HepG2 (cell line): Measurements from ENCODE around the gene YIPF4. TPM values are rescaled to one million over a fixed set of nuclear protein-coding genes. Genes with fewer than 3 reads are reported as not detected.

Experiments used
- ATF7 ChIP-seq, 2 experiments: fragments of 450-650 bp in 1 of 2; sonication (generic) in 1 of 2; formaldehyde crosslinking in 1 of 2; IDR thresholded peaks; 2 replicates each; pipeline versions ENCODE4 v1.4.0 to v1.6.1; 2016 to 2020; ENCODE audit warnings: antibody characterized with exemption in 1 of 2, mild to moderate bottlenecking in 1 of 2, missing genetic modification reagents in 1 of 2
- BCL6 ChIP-seq: IDR thresholded peaks from 2 replicates; pipeline ENCODE4 v1.6.1; 2016; ENCODE audit warnings: missing genetic modification reagents, missing compliant biosample characterization
- CAMTA2 ChIP-seq: sonication (generic); formaldehyde crosslinking; IDR thresholded peaks from 2 replicates; pipeline ENCODE4 v1.4.0; 2020; ENCODE audit warnings: mild to moderate bottlenecking, missing genetic modification reagents, borderline replicate concordance
- FLYWCH1 ChIP-seq: sonication (generic); formaldehyde crosslinking; IDR thresholded peaks from 2 replicates; pipeline ENCODE4 v1.8.1; 2023; ENCODE audit warnings: mild to moderate bottlenecking, missing genetic modification reagents
- FOXK1 ChIP-seq: sonication (generic); formaldehyde crosslinking; IDR thresholded peaks from 2 replicates; pipeline ENCODE4 v1.4.0; 2020; ENCODE audit warnings: low read depth, missing genetic modification reagents, borderline replicate concordance
- HOXD1 ChIP-seq: sonication (generic); formaldehyde crosslinking; IDR thresholded peaks from 2 replicates; pipeline ENCODE4 v1.5.0; 2020; ENCODE audit warnings: missing genetic modification reagents
- JUN ChIP-seq: sonication (generic); formaldehyde crosslinking; IDR thresholded peaks from 2 replicates; pipeline ENCODE4 v1.4.0; 2020; ENCODE audit warnings: mild to moderate bottlenecking, missing genetic modification reagents
- KDM3A ChIP-seq: IDR thresholded peaks from 2 replicates; pipeline ENCODE4 v1.6.1; 2018; ENCODE audit warnings: low read depth, missing compliant biosample characterization
- KLF12 ChIP-seq: sonication (generic); formaldehyde crosslinking; IDR thresholded peaks from 2 replicates; pipeline ENCODE4 v1.4.0; 2020; ENCODE audit warnings: missing genetic modification reagents, borderline replicate concordance
- MBNL3 ChIP-seq: fragments of 250-450 bp; sonication (Bioruptor Pico); conservative IDR thresholded peaks from 2 replicates; pipeline ENCODE4 v1.8.0; 2022; ENCODE audit warnings: mild to moderate bottlenecking, inconsistent platforms
- SP140L ChIP-seq: sonication (generic); formaldehyde crosslinking; IDR thresholded peaks from 2 replicates; pipeline ENCODE4 v1.4.0; 2020; ENCODE audit warnings: missing genetic modification reagents, borderline replicate concordance
- SP2 ChIP-seq: sonication (generic); formaldehyde crosslinking; IDR thresholded peaks from 2 replicates; pipeline ENCODE4 v1.5.1; 2020; ENCODE audit warnings: mild to moderate bottlenecking, missing genetic modification reagents
- TBX2 ChIP-seq: sonication (generic); formaldehyde crosslinking; IDR thresholded peaks from 2 replicates; pipeline ENCODE4 v1.5.0; 2020; ENCODE audit warnings: missing genetic modification reagents, mild to moderate bottlenecking, borderline replicate concordance
- TBX3 ChIP-seq: fragments of 450-650 bp; IDR thresholded peaks from 2 replicates; pipeline ENCODE4 v1.6.1; 2017; ENCODE audit warnings: antibody characterized with exemption, mild to moderate bottlenecking, inconsistent platforms, borderline replicate concordance
- XBP1 ChIP-seq: sonication (generic); formaldehyde crosslinking; IDR thresholded peaks from 2 replicates; pipeline ENCODE4 v1.5.0; 2020; ENCODE audit warnings: missing genetic modification reagents
- ZFP41 ChIP-seq: sonication (generic); formaldehyde crosslinking; IDR thresholded peaks from 2 replicates; pipeline ENCODE4 v1.4.0; 2020; ENCODE audit warnings: mild to moderate bottlenecking, missing genetic modification reagents, borderline replicate concordance
- ZKSCAN1 ChIP-seq: fragments of 150-350 bp; IDR thresholded peaks from 2 replicates; pipeline ENCODE4 v1.6.1; 2014; ENCODE audit warnings: low read length
- ZNF230 ChIP-seq: sonication (generic); formaldehyde crosslinking; IDR thresholded peaks from 2 replicates; pipeline ENCODE4 v1.4.0; 2020; ENCODE audit warnings: mild to moderate bottlenecking, missing genetic modification reagents
- ZNF317 ChIP-seq: sonication (generic); formaldehyde crosslinking; IDR thresholded peaks from 2 replicates; pipeline ENCODE4 v1.5.0; 2020; ENCODE audit warnings: mild to moderate bottlenecking, missing genetic modification reagents
- ZNF337 ChIP-seq: sonication (generic); formaldehyde crosslinking; IDR thresholded peaks from 2 replicates; pipeline ENCODE4 v1.5.1; 2020; ENCODE audit warnings: missing genetic modification reagents, low read depth, mild to moderate bottlenecking, borderline replicate concordance
- ZNF34 ChIP-seq: sonication (generic); formaldehyde crosslinking; IDR thresholded peaks from 2 replicates; pipeline ENCODE4 v1.4.0; 2020; ENCODE audit warnings: mild to moderate bottlenecking, missing genetic modification reagents, borderline replicate concordance
- ZNF768 ChIP-seq: sonication (generic); formaldehyde crosslinking; IDR thresholded peaks from 2 replicates; pipeline ENCODE4 v1.4.0; 2020; ENCODE audit warnings: missing genetic modification reagents
- polyA plus RNA-seq, 8 experiments: library from polyadenylated mRNA; depleted of rRNA in 3 of 8; stranded (reverse) in 7 of 8; unstranded in 1 of 8; fragments of >200 nt; fragmentation: Illumina TruSeq in 4 of 8; extraction: Trizol in 4 of 8; gene quantifications; 2 replicates each; pipeline versions ENCODE4 v1.2.1 to v1.2.3, GENCODE V29; 2011 to 2016; ENCODE audit warnings: low read depth in 4 of 8, missing spikeins in 1 of 8, mixed read lengths in 1 of 8; ENCODE audit not compliant: insufficient read depth in 1 of 8
- total RNA-seq, 5 experiments: library from RNA; depleted of rRNA; stranded (reverse); fragments of >200 nt; fragmentation: Illumina TruSeq; extraction: Trizol; gene quantifications; 2 replicates each; pipeline ENCODE4 v1.2.3, GENCODE V29; 2016; ENCODE audit warnings: low read depth in 1 of 5
- TF ChIP-seq, protein P1 (sequence below): sonication (generic); formaldehyde crosslinking; IDR thresholded peaks from 2 replicates; pipeline ENCODE4 v1.5.0; 2020; ENCODE audit warnings: missing genetic modification reagents, mild to moderate bottlenecking, borderline replicate concordance
- TF ChIP-seq, protein P2 (sequence below): IDR thresholded peaks from 2 replicates; pipeline ENCODE4 v1.6.1; 2016; ENCODE audit warnings: low read depth, missing genetic modification reagents, missing compliant biosample characterization

YIPF4 gene
- total and polyA plus RNA-seq, 2 of the 13 experiments (the other 11 are each of a cell fraction or from before 2014, with no cell fraction given): 19.0 to 43.9 TPM

DNA sequence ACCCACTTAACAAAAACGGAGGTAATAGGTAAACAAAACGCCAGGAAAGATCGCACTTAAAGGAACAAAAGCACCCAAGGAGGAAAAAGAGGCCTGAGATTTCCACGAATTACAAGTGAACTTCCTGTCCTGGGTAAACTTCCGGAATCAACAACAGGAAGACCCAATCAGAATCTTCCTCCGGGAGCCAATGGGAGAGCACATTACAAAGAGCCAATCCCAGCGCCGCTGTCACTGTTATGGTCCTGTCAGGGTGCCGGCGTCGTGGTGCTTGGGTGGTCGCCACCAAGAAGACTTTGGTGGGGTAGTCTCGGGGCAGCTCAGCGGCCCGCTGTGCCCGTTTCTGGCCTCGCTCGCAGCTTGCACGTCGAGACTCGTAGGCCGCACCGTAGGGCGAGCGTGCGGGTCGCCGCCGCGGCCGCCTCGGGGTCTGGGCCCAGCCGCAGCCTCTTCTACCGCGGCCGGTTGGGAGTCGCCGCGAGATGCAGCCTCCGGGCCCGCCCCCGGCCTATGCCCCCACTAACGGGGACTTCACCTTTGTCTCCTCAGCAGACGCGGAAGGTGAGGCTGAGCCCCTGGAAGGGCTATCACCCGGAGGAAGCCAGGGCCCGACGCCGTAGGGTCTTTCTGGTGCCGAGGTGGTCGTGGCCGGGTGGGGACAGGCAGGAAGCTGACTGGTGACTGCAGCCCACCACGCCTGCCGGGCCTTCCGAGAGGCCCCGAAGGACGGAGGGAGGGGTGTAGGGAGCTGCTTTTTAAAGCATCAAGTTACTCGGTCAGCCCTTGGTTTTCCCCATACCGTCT lies at the start of gene YIPF4 (continued):
- TF ChIP-seq MBNL3 (CRISPR knock-in tag) (no peak), CAMTA2 (CRISPR knock-in tag) (no peak), ZNF337 (CRISPR knock-in tag) (no peak), ZNF230 (CRISPR knock-in tag) (0 out of 2 replicates have a peak, but pooled peaks have one; percentile 27), KDM3A (no peak), BCL6 (CRISPR knock-in tag) (peak; percentile 79), ZNF34 (0 out of 2 replicates have a peak, but pooled peaks have one; percentile 25), TBX3 (peak; percentile 74; the same call in 1 of the 2 replicates), ZFP41 (peak; percentile 96), KLF12 (CRISPR knock-in tag) (peak; percentile 74), ZKSCAN1 (no peak), FOXK1 (peak; percentile 100), ZNF317 (CRISPR knock-in tag) (no peak), HOXD1 (CRISPR knock-in tag) (peak; percentile 74; the same call in 1 of the 2 replicates), XBP1 (no peak), ATF7 (IDR thresholded peaks at IDR 0.05) (no peak), ATF7 (CRISPR knock-in tag; IDR thresholded peaks at IDR 0.05) (no peak), ZNF768 (CRISPR knock-in tag) (peak; percentile 84; the same call in 1 of the 2 replicates), TBX2 (CRISPR knock-in tag) (peak; percentile 80; the same call in 1 of the 2 replicates), FLYWCH1 (CRISPR knock-in tag) (0 out of 2 replicates have a peak, but pooled peaks have one; percentile 41), SP140L (CRISPR knock-in tag) (peak; percentile 62; the same call in 1 of the 2 replicates), SP2 (CRISPR knock-in tag) (no peak; the same call in none of the 2 replicates), JUN (CRISPR knock-in tag) (no peak)
- TF ChIP-seq, protein P1, sequence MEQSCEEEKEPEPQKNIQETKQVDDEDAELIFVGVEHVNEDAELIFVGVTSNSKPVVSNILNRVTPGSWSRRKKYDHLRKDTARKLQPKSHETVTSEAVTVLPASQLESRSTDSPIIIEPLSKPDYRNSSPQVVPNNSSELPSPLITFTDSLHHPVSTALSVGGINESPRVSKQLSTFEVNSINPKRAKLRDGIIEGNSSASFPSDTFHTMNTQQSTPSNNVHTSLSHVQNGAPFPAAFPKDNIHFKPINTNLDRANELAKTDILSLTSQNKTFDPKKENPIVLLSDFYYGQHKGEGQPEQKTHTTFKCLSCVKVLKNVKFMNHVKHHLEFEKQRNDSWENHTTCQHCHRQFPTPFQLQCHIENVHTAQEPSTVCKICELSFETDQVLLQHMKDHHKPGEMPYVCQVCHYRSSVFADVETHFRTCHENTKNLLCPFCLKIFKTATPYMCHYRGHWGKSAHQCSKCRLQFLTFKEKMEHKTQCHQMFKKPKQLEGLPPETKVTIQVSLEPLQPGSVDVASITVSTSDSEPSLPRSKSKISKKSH: peak; percentile 78; the same call in 1 of the 2 replicates
- TF ChIP-seq, protein P2, sequence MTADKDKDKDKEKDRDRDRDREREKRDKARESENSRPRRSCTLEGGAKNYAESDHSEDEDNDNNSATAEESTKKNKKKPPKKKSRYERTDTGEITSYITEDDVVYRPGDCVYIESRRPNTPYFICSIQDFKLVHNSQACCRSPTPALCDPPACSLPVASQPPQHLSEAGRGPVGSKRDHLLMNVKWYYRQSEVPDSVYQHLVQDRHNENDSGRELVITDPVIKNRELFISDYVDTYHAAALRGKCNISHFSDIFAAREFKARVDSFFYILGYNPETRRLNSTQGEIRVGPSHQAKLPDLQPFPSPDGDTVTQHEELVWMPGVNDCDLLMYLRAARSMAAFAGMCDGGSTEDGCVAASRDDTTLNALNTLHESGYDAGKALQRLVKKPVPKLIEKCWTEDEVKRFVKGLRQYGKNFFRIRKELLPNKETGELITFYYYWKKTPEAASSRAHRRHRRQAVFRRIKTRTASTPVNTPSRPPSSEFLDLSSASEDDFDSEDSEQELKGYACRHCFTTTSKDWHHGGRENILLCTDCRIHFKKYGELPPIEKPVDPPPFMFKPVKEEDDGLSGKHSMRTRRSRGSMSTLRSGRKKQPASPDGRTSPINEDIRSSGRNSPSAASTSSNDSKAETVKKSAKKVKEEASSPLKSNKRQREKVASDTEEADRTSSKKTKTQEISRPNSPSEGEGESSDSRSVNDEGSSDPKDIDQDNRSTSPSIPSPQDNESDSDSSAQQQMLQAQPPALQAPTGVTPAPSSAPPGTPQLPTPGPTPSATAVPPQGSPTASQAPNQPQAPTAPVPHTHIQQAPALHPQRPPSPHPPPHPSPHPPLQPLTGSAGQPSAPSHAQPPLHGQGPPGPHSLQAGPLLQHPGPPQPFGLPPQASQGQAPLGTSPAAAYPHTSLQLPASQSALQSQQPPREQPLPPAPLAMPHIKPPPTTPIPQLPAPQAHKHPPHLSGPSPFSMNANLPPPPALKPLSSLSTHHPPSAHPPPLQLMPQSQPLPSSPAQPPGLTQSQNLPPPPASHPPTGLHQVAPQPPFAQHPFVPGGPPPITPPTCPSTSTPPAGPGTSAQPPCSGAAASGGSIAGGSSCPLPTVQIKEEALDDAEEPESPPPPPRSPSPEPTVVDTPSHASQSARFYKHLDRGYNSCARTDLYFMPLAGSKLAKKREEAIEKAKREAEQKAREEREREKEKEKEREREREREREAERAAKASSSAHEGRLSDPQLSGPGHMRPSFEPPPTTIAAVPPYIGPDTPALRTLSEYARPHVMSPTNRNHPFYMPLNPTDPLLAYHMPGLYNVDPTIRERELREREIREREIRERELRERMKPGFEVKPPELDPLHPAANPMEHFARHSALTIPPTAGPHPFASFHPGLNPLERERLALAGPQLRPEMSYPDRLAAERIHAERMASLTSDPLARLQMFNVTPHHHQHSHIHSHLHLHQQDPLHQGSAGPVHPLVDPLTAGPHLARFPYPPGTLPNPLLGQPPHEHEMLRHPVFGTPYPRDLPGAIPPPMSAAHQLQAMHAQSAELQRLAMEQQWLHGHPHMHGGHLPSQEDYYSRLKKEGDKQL (CRISPR knock-in tag): no peak
